ENCODE measurements around the gene AGXT2. TPM values are rescaled to one million over a fixed set of nuclear protein-coding genes. Genes with fewer than 3 reads are reported as not detected.
"Not testable (repeated sequence)": the region's sequence is repeated elsewhere in the genome, so short reads cannot be mapped to it uniquely, and the experiment has no call there.

The AGXT2 gene
- total RNA-seq, 6 experiments from 2014 or later = not detected

GRCh38 chr5:35036536-35036935 is 11.2 kb downstream of the AGXT2 start:
- no peak overlapping the region for H3K27ac Mint-ChIP-seq
- TF ChIP-seq, protein P1, sequence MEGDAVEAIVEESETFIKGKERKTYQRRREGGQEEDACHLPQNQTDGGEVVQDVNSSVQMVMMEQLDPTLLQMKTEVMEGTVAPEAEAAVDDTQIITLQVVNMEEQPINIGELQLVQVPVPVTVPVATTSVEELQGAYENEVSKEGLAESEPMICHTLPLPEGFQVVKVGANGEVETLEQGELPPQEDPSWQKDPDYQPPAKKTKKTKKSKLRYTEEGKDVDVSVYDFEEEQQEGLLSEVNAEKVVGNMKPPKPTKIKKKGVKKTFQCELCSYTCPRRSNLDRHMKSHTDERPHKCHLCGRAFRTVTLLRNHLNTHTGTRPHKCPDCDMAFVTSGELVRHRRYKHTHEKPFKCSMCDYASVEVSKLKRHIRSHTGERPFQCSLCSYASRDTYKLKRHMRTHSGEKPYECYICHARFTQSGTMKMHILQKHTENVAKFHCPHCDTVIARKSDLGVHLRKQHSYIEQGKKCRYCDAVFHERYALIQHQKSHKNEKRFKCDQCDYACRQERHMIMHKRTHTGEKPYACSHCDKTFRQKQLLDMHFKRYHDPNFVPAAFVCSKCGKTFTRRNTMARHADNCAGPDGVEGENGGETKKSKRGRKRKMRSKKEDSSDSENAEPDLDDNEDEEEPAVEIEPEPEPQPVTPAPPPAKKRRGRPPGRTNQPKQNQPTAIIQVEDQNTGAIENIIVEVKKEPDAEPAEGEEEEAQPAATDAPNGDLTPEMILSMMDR (IDR thresholded peaks at IDR 0.05) = no peak

GRCh38 chr5:35035929-35036328 is 11.8 kb downstream of the AGXT2 start:
- not testable (repeated sequence) for H3K36me3 Mint-ChIP-seq (ENCODE audit: low read depth); H3K4me3 Mint-ChIP-seq; H3K9me3 Mint-ChIP-seq; H3K27me3 Mint-ChIP-seq (ENCODE audit: insufficient read depth); H3K27ac Mint-ChIP-seq; DNase-seq
- H3K4me1 Mint-ChIP-seq (ENCODE audit: low read depth) = peaks cover 28% of the 10 kb centered on the region

More at GRCh38 chr5:35036536-35036935, 11.2 kb downstream of the AGXT2 start:
- no peak for DNase-seq
- H3K4me3 Mint-ChIP-seq = no peak overlapping the region
- H3K4me1 Mint-ChIP-seq (ENCODE audit: low read depth) = peaks cover 22% of the 10 kb centered on the region
- no peaks in the 10 kb centered on the region for H3K36me3 Mint-ChIP-seq (ENCODE audit: low read depth)
- no peaks in the 10 kb centered on the region; the same call in 1 of the 2 replicates for H3K27me3 Mint-ChIP-seq (ENCODE audit: insufficient read depth)
- H3K9me3 Mint-ChIP-seq = no peaks in the 10 kb centered on the region

- DNase-seq = no peak
- H3K27me3 Mint-ChIP-seq (ENCODE audit: insufficient read depth) = no peaks in the 10 kb centered on the region; the same call in 1 of the 2 replicates
- H3K4me3 Mint-ChIP-seq = no peak overlapping the region
These were observed 12.5 kb downstream of the AGXT2 start for GRCh38 chr5:35035271-35035670.

DNA sequence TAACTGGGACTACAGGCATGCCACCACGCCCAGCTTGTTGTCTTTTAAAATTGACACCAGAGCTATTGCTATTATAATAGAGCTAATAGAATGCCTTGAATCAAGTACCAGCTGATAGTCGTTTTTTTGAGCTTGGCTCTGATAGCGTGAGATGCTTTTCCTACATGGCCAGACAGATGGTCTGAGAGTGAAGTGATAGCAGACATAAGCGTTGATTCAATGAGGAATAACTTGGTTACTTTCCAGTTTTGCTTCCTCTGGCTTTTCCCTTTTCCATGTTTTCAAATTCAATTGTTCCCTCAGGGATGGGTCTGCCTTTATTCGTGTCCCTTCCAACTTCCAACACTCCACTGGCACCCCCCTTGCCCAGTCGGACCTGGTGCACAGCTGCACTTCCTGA is 15.4 kb downstream of the AGXT2 start:
- TF ChIP-seq, protein P1 (IDR thresholded peaks at IDR 0.05) = no peak
- Mint-ChIP-seq H3K27ac (no peak overlapping the region), H3K4me3 (no peak overlapping the region), H3K9me3 (no peaks in the 10 kb centered on the region), H3K27me3 (ENCODE audit: insufficient read depth) (no peaks in the 10 kb centered on the region; the same call in 1 of the 2 replicates), H3K4me1 (ENCODE audit: low read depth) (peaks cover 42% of the 10 kb centered on the region), H3K36me3 (ENCODE audit: low read depth) (no peaks in the 10 kb centered on the region)
- DNase-seq = no peak

More at GRCh38 chr5:35035271-35035670, 12.5 kb downstream of the AGXT2 start:
- no peaks in the 10 kb centered on the region for H3K36me3 Mint-ChIP-seq (ENCODE audit: low read depth)
- H3K4me1 Mint-ChIP-seq (ENCODE audit: low read depth) = peaks cover 32% of the 10 kb centered on the region
- TF ChIP-seq, protein P1 (IDR thresholded peaks at IDR 0.05) = no peak
- no peak overlapping the region for H3K27ac Mint-ChIP-seq
- H3K9me3 Mint-ChIP-seq = no peaks in the 10 kb centered on the region

GRCh38 chr5:35031276-35031675 is 16.5 kb downstream of the AGXT2 start:
- TF ChIP-seq, protein P1 (IDR thresholded peaks at IDR 0.05) = no peak
- H3K9me3 Mint-ChIP-seq = no peaks in the 10 kb centered on the region
- peak overlapping the region; percentile 62 for H3K4me3 Mint-ChIP-seq
- peak overlapping the region; percentile 78 for H3K27ac Mint-ChIP-seq
- peak; percentile 82 for DNase-seq
- H3K4me1 Mint-ChIP-seq (ENCODE audit: low read depth) = peaks cover 42% of the 10 kb centered on the region
- no peaks in the 10 kb centered on the region for H3K27me3 Mint-ChIP-seq (ENCODE audit: insufficient read depth)
- no peaks in the 10 kb centered on the region for H3K36me3 Mint-ChIP-seq (ENCODE audit: low read depth)

GRCh38 chr5:35030426-35031100 is 17.2 kb downstream of the AGXT2 start:
- no peaks in the 10 kb centered on the region for H3K36me3 Mint-ChIP-seq (ENCODE audit: low read depth)
- H3K27ac Mint-ChIP-seq = peak overlapping the region; percentile 78; the same call in 1 of the 2 replicates
- no peaks in the 10 kb centered on the region for H3K27me3 Mint-ChIP-seq (ENCODE audit: insufficient read depth)
- no peaks in the 10 kb centered on the region for H3K9me3 Mint-ChIP-seq
- peaks cover 42% of the 10 kb centered on the region for H3K4me1 Mint-ChIP-seq (ENCODE audit: low read depth)
- DNase-seq = no peak
- TF ChIP-seq, protein P1 (IDR thresholded peaks at IDR 0.05) = 0 out of 2 replicates have a peak, but pooled peaks have one; percentile 9
- peak overlapping the region; percentile 62 for H3K4me3 Mint-ChIP-seq

Measured in HFFc6 (cell line).